PC-3 (cell line): ENCODE results near the gene STAP1. TPM values are rescaled to one million over a fixed set of nuclear protein-coding genes. Genes with fewer than 3 reads are reported as not detected.

ENCODE experiments used
- ATAC-seq: fragments of 200-7000 bp; cut with Tn5 transposase; 2 replicates; pipeline ENCODE4 v1.9.1; 2020; ENCODE audit warnings: mild to moderate bottlenecking, moderate library complexity
- BruUV-seq: library from RNA; stranded (reverse); fragments of 400-500 nt; replicated peaks from 2 replicates; lab custom pipeline; 2021; lab: Mats Ljungman, UMichigan
- CTCF ChIA-PET: fragments of 300-600 bp; sonication (Branson Sonifier 250); formaldehyde crosslinking; loops from one replicate; lab custom pipeline; 2022; ENCODE audit warnings: antibody characterized with exemption; lab: Charles Lee
- POLR2A ChIA-PET: fragments of 300-600 bp; sonication (Branson Sonifier 250); formaldehyde crosslinking; loops from one replicate; lab custom pipeline; 2022; ENCODE audit warnings: antibody characterized with exemption; ENCODE audit not compliant: unreplicated experiment; lab: Charles Lee
- DNase-seq: peaks from one replicate; pipeline ENCODE4 v3.0.0-alpha.2; 2015
- H2AFZ ChIP-seq: fragments of 300-600 bp; sonication (generic); 2 replicates; pipeline ENCODE4 v1.6.0; 2016; ENCODE audit warnings: antibody characterized with exemption, low read length
- H3F3A ChIP-seq: fragments of 300-600 bp; sonication (generic); one replicate; pipeline ENCODE4 v1.6.0; 2017; ENCODE audit warnings: antibody characterized with exemption, low read length, control low read depth, mild to moderate bottlenecking; ENCODE audit not compliant: unreplicated experiment
- H3K27ac ChIP-seq: fragments of 300-600 bp; sonication (generic); 2 replicates; pipeline ENCODE4 v1.5.1; 2016; ENCODE audit warnings: mild to moderate bottlenecking, low read length
- H3K27me3 ChIP-seq: fragments of 300-600 bp; sonication (generic); 2 replicates; pipeline ENCODE4 v1.6.1; 2016; ENCODE audit warnings: low read length, mixed read lengths
- H3K36me3 ChIP-seq: fragments of 300-600 bp; sonication (generic); 2 replicates; pipeline ENCODE4 v1.6.1; 2016; ENCODE audit warnings: low read depth, mixed run types, low read length, mixed read lengths
- H3K4me1 ChIP-seq: fragments of 300-600 bp; sonication (generic); 2 replicates; pipeline ENCODE4 v1.5.1; 2016; ENCODE audit warnings: low read length; ENCODE audit not compliant: insufficient read depth
- H3K4me2 ChIP-seq: fragments of 300-600 bp; sonication (generic); 2 replicates; pipeline ENCODE4 v1.6.0; 2016; ENCODE audit warnings: low read length
- H3K4me3 ChIP-seq: fragments of 300-600 bp; sonication (generic); 2 replicates; pipeline ENCODE4 v1.5.1; 2016; ENCODE audit warnings: mild to moderate bottlenecking, low read length, mixed read lengths
- H3K79me2 ChIP-seq: fragments of 300-600 bp; sonication (generic); 2 replicates; pipeline ENCODE4 v1.6.1; 2017; ENCODE audit warnings: low read length, mixed read lengths
- H3K9ac ChIP-seq: fragments of 300-600 bp; sonication (generic); 2 replicates; pipeline ENCODE4 v1.6.0; 2016; ENCODE audit warnings: mild to moderate bottlenecking, low read length
- H3K9me2 ChIP-seq: fragments of 300-600 bp; sonication (generic); replicated peaks from 2 replicates; pipeline ENCODE4 v1.6.1; 2016; ENCODE audit warnings: mixed run types, low read length, mixed read lengths
- H3K9me3 ChIP-seq: fragments of 300-600 bp; sonication (generic); 2 replicates; pipeline ENCODE4 v1.6.1; 2016; ENCODE audit warnings: low read length, mixed read lengths
- H4K20me1 ChIP-seq: fragments of 300-600 bp; sonication (generic); 2 replicates; pipeline ENCODE4 v1.6.1; 2016; ENCODE audit warnings: low read length, mixed read lengths
- EZH2 ChIP-seq: fragments of 300-600 bp; sonication (generic); IDR thresholded peaks from one replicate; pipeline ENCODE4 v1.6.1; 2017; ENCODE audit warnings: antibody characterized with exemption, mild to moderate bottlenecking, low read length; ENCODE audit not compliant: unreplicated experiment
- EZH2phosphoT487 ChIP-seq: fragments of 300-600 bp; sonication (generic); IDR thresholded peaks from 2 replicates; pipeline ENCODE4 v1.6.1; 2018; ENCODE audit warnings: mild to moderate bottlenecking, antibody characterized with exemption, low read length, borderline replicate concordance
- intact Hi-C: fragments of 100-400 bp; cut with micrococcal nuclease; formaldehyde crosslinking; loops from 2 replicates; pipeline ENCODE4 v1.9.0; 2023
- total RNA-seq: library from RNA; depleted of rRNA; stranded (reverse); fragments of >200 nt; gene quantifications from 2 replicates; pipeline ENCODE4 v1.2.3, GENCODE V29; 2014
- TF ChIP-seq, protein P1 (sequence below): fragments of 300-600 bp; sonication (generic); conservative IDR thresholded peaks from 2 replicates; pipeline ENCODE4 v1.5.1; 2017; ENCODE audit warnings: antibody characterized with exemption, low read depth, mild to moderate bottlenecking, low read length

Gene STAP1
- total RNA-seq, 1 experiment from 2014 or later = not detected

DNA sequence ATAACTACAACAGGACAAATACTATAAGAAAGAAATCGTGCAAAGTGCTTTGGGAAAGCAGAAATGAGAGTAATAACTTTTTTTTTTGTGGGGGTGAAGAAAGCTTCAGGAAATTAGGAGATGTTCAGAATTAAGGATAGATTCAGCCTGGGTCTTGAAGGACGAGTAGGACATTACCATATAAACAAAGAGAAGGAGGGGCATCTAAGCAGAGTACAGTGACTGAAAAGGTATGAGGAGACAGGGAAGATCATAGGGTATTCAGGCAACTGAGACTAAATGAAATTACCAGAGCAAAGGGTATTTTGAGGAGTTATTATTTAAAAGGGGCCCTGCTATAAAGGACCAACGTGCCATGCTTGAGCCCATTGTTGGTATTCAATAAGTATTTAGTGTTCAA, 3.1 kb upstream of the STAP1 start:
- ATAC-seq = no peak

DNA sequence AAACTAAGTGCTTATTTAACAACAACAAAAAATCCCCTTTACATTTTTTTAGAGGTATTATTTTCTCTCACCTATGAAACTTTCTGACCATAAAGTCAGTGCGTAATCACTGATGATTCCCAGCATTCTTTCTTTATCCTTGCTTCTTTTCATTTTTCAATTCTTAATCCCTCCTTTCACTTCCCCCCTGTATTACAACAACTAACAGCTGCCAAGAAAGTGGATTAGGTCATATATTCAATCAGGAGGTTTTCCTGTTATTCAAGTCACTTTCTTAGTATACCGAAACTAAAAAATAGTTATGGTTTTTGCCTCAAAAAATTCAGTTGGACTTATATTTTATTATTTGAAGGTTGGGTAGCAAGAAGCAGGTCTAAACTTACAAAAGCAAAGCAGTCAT, 2.1 kb upstream of the STAP1 start:
- Histone ChIP-seq H2AFZ (no peak overlapping the region), H3K9me3 (no peaks in the 10 kb centered on the region), H3K79me2 (no peaks in the 10 kb centered on the region), H3K27ac (no peak overlapping the region), H3K36me3 (no peaks in the 10 kb centered on the region), H4K20me1 (no peaks in the 10 kb centered on the region), H3K9me2 (no peaks in the 10 kb centered on the region), H3K27me3 (no peaks in the 10 kb centered on the region), H3F3A (no peaks in the 10 kb centered on the region), H3K9ac (no peak overlapping the region), H3K4me3 (no peak overlapping the region), H3K4me2 (no peak overlapping the region), H3K4me1 (no peaks in the 10 kb centered on the region)
- ChIA-PET CTCF (no interaction called here), POLR2A (no interaction called here)
- no peak for DNase-seq
- BruUV-seq = no TSS peak
- intact Hi-C loops = no loop called here
- TF ChIP-seq EZH2 = no peak
- TF ChIP-seq EZH2phosphoT487 = no peak
- TF ChIP-seq, protein P1, sequence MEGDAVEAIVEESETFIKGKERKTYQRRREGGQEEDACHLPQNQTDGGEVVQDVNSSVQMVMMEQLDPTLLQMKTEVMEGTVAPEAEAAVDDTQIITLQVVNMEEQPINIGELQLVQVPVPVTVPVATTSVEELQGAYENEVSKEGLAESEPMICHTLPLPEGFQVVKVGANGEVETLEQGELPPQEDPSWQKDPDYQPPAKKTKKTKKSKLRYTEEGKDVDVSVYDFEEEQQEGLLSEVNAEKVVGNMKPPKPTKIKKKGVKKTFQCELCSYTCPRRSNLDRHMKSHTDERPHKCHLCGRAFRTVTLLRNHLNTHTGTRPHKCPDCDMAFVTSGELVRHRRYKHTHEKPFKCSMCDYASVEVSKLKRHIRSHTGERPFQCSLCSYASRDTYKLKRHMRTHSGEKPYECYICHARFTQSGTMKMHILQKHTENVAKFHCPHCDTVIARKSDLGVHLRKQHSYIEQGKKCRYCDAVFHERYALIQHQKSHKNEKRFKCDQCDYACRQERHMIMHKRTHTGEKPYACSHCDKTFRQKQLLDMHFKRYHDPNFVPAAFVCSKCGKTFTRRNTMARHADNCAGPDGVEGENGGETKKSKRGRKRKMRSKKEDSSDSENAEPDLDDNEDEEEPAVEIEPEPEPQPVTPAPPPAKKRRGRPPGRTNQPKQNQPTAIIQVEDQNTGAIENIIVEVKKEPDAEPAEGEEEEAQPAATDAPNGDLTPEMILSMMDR = no peak
- no peak for ATAC-seq

More for the DNA sequence above, 3.1 kb upstream of the STAP1 start:
- Histone ChIP-seq H3K4me2 (no peak overlapping the region), H3K9me2 (no peaks in the 10 kb centered on the region), H3K4me3 (no peak overlapping the region), H3K36me3 (no peaks in the 10 kb centered on the region), H3K27me3 (no peaks in the 10 kb centered on the region), H3K4me1 (no peaks in the 10 kb centered on the region), H2AFZ (no peak overlapping the region), H3K79me2 (no peaks in the 10 kb centered on the region), H4K20me1 (no peaks in the 10 kb centered on the region), H3K9ac (no peak overlapping the region), H3K9me3 (no peaks in the 10 kb centered on the region), H3K27ac (no peak overlapping the region), H3F3A (no peaks in the 10 kb centered on the region)
- TF ChIP-seq EZH2phosphoT487 = no peak
- no peak for TF ChIP-seq EZH2
- TF ChIP-seq, protein P1 = no peak
- intact Hi-C loops = no loop called here
- no peak for DNase-seq
- CTCF ChIA-PET = no interaction called here
- POLR2A ChIA-PET = no interaction called here
- BruUV-seq = no TSS peak

DNA sequence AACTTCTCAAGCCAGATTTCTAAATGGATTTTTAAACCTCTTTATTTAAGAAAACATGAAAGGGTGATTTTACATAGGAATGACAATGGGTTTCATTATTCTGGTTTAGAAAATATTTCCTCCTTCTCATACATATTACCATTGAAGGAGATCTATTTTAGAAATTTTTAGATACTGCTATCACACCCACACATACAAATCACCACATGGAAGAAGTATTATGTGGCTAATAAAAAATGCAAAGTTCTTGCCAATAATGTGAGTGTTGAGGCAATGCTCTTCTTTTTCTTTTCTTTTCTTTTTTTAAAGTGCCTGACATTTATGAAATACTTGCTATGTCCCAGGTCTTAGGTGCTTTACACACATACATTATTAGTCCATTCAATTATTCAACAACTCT, 6.8 kb downstream of the STAP1 start:
- Histone ChIP-seq H3K27me3 (no peaks in the 10 kb centered on the region), H3K9me3 (no peaks in the 10 kb centered on the region), H3K4me3 (no peak overlapping the region), H3F3A (no peaks in the 10 kb centered on the region), H3K79me2 (no peaks in the 10 kb centered on the region), H3K27ac (no peak overlapping the region), H3K9ac (no peak overlapping the region), H3K4me2 (no peak overlapping the region), H2AFZ (no peak overlapping the region), H3K36me3 (no peaks in the 10 kb centered on the region), H3K4me1 (no peaks in the 10 kb centered on the region), H4K20me1 (no peaks in the 10 kb centered on the region), H3K9me2 (no peaks in the 10 kb centered on the region)
- ATAC-seq (no peak), DNase-seq (no peak)
- CTCF ChIA-PET = interaction anchor here (0.6 kb wide), 1 partner anchor 160 kb away, joined by 3 read pairs; no protein-coding TSS in a partner anchor
- no TSS peak for BruUV-seq
- TF ChIP-seq, protein P1 = no peak
- no peak for TF ChIP-seq EZH2phosphoT487
- no peak for TF ChIP-seq EZH2
- intact Hi-C loops = no loop called here
- POLR2A ChIA-PET = no interaction called here
